GM12875 (cell line): ENCODE results near the gene MAMLD1.

Experiments
- H3K4me3 ChIP-seq: one replicate; pipeline ENCODE4 v1.5.1; 2011; ENCODE audit warnings: low read depth, low read length, control low read depth
- TF ChIP-seq, protein P1 (sequence below): IDR thresholded peaks from 2 replicates; pipeline ENCODE4 v1.5.1; 2011; ENCODE audit warnings: low read depth, mild to moderate bottlenecking, control low read depth, inconsistent platforms, low read length, moderate library complexity, borderline replicate concordance; ENCODE audit not compliant: insufficient read depth

Gene MAMLD1

DNA sequence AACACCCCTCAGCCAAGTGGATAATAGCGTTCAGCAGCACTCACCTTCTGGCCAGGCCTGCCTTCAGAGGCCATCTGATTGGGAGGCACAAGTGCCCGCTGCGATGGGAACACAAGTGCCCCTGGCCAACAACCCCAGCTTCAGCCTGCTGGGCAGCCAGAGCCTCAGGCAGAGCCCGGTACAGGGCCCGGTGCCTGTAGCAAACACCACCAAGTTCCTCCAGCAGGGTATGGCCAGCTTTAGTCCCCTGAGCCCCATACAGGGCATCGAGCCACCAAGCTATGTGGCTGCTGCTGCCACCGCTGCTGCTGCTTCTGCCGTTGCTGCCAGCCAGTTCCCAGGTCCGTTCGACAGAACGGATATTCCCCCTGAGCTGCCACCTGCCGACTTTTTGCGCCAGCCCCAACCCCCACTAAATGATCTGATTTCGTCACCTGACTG lies 149.4 kb downstream of the MAMLD1 start:
- no peak overlapping the region for H3K4me3 ChIP-seq

DNA sequence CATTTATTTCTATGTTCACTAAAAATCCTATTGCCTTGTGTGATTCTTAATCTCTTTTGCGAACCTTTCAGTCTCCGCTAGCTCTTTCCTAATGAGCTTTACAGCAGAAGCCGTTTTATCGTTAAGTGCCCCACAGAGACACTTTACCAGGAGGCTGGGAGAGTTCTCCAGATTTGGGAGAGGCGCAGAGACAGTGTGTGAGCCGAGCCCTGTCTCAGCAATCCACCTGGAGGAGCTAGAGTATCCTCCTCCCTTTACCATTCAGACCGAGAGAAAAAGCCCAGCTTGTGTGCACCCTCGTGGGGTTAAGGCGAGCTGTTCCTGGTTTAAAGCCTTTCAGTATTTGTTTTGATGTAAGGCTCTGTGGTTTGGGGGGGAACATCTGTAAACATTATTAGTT lies 150.4 kb downstream of the MAMLD1 start:
- H3K4me3 ChIP-seq: no peak overlapping the region
- TF ChIP-seq, protein P1, sequence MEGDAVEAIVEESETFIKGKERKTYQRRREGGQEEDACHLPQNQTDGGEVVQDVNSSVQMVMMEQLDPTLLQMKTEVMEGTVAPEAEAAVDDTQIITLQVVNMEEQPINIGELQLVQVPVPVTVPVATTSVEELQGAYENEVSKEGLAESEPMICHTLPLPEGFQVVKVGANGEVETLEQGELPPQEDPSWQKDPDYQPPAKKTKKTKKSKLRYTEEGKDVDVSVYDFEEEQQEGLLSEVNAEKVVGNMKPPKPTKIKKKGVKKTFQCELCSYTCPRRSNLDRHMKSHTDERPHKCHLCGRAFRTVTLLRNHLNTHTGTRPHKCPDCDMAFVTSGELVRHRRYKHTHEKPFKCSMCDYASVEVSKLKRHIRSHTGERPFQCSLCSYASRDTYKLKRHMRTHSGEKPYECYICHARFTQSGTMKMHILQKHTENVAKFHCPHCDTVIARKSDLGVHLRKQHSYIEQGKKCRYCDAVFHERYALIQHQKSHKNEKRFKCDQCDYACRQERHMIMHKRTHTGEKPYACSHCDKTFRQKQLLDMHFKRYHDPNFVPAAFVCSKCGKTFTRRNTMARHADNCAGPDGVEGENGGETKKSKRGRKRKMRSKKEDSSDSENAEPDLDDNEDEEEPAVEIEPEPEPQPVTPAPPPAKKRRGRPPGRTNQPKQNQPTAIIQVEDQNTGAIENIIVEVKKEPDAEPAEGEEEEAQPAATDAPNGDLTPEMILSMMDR: no peak

More for the DNA sequence above, 149.4 kb downstream of the MAMLD1 start:
- TF ChIP-seq, protein P1: no peak

DNA sequence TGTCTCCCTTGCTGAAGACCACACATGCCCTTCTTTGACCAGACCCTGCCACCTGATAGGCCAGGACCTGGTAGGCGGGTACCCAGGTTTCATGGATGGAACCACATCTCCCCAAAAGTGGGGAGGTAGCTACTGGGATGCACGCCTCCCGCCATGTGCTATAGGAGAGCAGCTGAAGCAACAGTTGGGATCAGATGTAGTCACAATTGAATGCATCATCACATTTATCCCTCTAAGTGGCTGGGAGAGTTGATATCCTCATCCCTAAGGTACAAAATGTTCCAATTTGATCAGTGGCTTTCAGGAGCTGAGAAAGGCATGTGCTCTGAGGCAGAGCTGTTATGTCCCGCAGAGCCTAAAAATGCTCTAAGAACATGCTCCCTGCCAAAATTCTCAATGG lies 151.3 kb downstream of the MAMLD1 start:
- H3K4me3 ChIP-seq: no peak overlapping the region
- TF ChIP-seq, protein P1: no peak

DNA sequence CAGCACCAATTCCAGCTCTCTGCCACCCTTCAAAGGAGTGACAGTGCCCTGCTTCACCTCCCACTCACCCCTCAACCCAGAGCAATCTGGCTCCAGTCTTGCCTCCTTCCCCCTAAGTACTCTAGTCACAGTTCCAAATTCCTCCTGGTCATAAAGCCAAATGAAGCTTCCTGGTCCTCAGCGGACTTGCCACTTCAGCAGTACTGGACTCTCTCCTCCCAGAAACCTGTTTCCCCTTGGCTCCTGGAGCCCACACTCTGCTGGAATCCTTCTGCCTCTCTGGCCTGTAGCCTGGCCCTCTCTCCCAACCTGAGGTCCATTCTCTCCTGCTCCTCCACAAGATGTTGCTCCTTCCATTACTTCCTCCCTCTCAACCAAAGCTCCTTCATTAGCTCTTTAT lies 152.7 kb downstream of the MAMLD1 start:
- TF ChIP-seq, protein P1: no peak
- H3K4me3 ChIP-seq: no peak overlapping the region

DNA sequence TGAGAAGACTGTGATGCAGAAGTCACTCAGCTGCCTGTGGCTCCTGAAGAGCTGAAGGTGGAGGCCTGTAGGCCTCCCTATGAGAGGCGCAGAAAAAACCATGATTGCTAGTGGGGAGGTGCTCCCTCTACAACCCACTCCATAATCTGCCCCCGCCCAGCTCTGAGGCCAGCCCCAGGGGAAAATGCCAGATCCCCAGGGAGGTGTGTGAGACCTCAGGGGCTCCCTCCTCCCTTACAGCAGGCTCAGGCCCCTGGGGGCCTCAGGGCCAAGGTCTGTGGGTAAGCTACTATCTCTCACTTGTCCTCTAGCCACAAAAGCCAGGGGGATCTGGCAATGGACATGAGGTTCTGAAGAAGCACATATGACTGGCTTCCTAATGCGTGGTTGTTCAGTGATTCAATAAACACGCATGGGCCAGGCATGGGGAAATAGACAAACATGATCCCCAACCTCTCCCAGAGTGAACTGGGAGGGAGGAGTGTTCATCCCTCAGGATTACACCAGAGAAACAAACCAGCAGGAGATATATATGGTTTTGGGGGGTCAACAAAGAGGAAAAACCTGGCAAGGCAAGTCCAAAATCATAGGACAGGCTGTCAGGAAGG lies 154.3 kb downstream of the MAMLD1 start:
- TF ChIP-seq, protein P1: no peak

DNA sequence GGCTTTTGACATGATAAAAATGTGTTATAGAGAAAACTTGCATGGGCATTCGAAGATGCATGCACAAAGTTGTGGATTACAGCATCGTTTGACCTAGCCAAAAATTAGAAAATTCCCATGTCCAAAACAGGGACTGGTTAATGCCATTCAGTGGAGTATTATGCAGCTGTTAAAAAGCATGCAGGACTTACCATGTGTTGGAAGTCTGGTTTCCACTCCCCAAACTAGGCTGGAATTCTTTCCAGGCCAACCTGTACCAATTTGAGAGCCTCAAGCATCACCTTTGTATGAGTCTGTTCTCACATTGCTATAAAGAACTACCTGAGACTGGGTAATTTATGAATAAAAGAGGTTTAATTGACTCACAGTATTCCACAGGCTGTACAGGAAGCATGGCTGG lies 159.4 kb downstream of the MAMLD1 start:
- H3K4me3 ChIP-seq: no peak overlapping the region
- TF ChIP-seq, protein P1: no peak

More for the DNA sequence above, 154.3 kb downstream of the MAMLD1 start:
- no peak overlapping the region for H3K4me3 ChIP-seq
